Astrocyte (in vitro differentiated cells and primary cell): Measurements from ENCODE around the gene PCNA.

ENCODE experiments used
- CTCF ChIP-seq: IDR thresholded peaks from 2 replicates; pipeline ENCODE4 v1.5.1; 2011; ENCODE audit warnings: low read depth, mild to moderate bottlenecking, inconsistent platforms, low read length, moderate library complexity; ENCODE audit not compliant: insufficient read depth
- EZH2 ChIP-seq: IDR thresholded peaks from 2 replicates; pipeline ENCODE4 v1.6.1; 2012; ENCODE audit warnings: mild to moderate bottlenecking, low read length, inconsistent platforms; ENCODE audit not compliant: insufficient read depth

GRCh38 chr20:5127859-5128424 is 8.2 kb upstream of the PCNA start:
- no peak for TF ChIP-seq EZH2
- no peak for TF ChIP-seq CTCF
